ENCODE results near the gene PILRA. TPM values are rescaled to one million over a fixed set of nuclear protein-coding genes. Genes with fewer than 3 reads are reported as not detected.
"Not testable (repeated sequence)": the region's sequence is repeated elsewhere in the genome, so short reads cannot be mapped to it uniquely, and the experiment has no call there.

The PILRA gene
- total RNA-seq, 4 donors from 2014 or later: 3.3 to 20.6 (median 6.7) TPM

DNA sequence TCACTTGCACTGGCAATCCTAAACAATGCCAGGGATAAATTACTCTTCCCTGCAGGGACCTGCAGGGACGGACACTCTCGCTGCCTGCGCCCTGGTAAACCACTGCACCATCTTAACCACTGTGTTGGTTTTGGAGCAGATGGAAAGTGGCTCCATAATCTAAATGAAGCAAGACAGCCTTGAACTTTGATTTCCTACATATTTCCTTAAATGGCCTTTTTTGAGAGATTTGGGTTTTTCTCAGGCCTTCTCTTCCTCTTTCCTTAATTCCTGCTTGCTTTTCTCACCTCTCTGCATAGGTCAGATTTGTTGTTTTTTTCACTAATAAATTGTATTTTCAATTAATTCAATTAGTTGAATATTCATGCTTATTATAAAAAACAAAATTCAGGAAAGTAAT is 2.8 kb downstream of the PILRA start:
- Histone ChIP-seq H3K4me3 (no peak overlapping the region), H3K27me3 (no peaks in the 10 kb centered on the region), H3K4me1 (no peaks in the 10 kb centered on the region), H3K27ac (no peak overlapping the region), H3K9me3 (no peaks in the 10 kb centered on the region), H3K36me3 (no peaks in the 10 kb centered on the region)
- no peak for TF ChIP-seq POLR2A (IDR thresholded peaks at IDR 0.05)
- no peak for TF ChIP-seq CTCF (IDR thresholded peaks at IDR 0.05)
- no peak for DNase-seq
- intact Hi-C loops (cut with DNase I; ENCODE audit: low total_unique reads): no loop called here

GRCh38 chr7:100378114-100378755 is 4.9 kb downstream of the PILRA start:
- Histone ChIP-seq H3K36me3 (no peaks in the 10 kb centered on the region), H3K4me1 (no peaks in the 10 kb centered on the region), H3K4me3 (no peak overlapping the region), H3K27me3 (no peaks in the 10 kb centered on the region), H3K27ac (no peak overlapping the region), H3K9me3 (no peaks in the 10 kb centered on the region)
- no peak for TF ChIP-seq POLR2A (IDR thresholded peaks at IDR 0.05)
- TF ChIP-seq CTCF (IDR thresholded peaks at IDR 0.05): no peak
- intact Hi-C loops (cut with DNase I; ENCODE audit: low total_unique reads): no loop called here
- no peak for DNase-seq

- no peaks in the 10 kb centered on the region for H3K36me3 ChIP-seq
- no peaks in the 10 kb centered on the region for H3K27me3 ChIP-seq
- no peak overlapping the region for H3K4me3 ChIP-seq
- no peaks in the 10 kb centered on the region for H3K4me1 ChIP-seq
- TF ChIP-seq CTCF (IDR thresholded peaks at IDR 0.05): no peak
- TF ChIP-seq POLR2A (IDR thresholded peaks at IDR 0.05): no peak
- no peaks in the 10 kb centered on the region for H3K9me3 ChIP-seq
- intact Hi-C loops (cut with DNase I; ENCODE audit: low total_unique reads): no loop called here
- no peak overlapping the region for H3K27ac ChIP-seq
- DNase-seq: no peak
Measured at GRCh38 chr7:100380196-100380595, 6.9 kb downstream of the PILRA start.

- H3K27ac ChIP-seq; H3K9me3 ChIP-seq; H3K4me3 ChIP-seq; H3K36me3 ChIP-seq; H3K4me1 ChIP-seq; intact Hi-C loops (cut with DNase I; ENCODE audit: low total_unique reads); H3K27me3 ChIP-seq; DNase-seq: not testable (repeated sequence)
Measured at GRCh38 chr7:100381531-100382233, 8.4 kb downstream of the PILRA start.

GRCh38 chr7:100382234-100382853 is 9.1 kb downstream of the PILRA start:
- H3K27ac ChIP-seq; DNase-seq; H3K9me3 ChIP-seq; H3K27me3 ChIP-seq; intact Hi-C loops (cut with DNase I; ENCODE audit: low total_unique reads); H3K4me3 ChIP-seq; H3K4me1 ChIP-seq; H3K36me3 ChIP-seq: not testable (repeated sequence)

DNA sequence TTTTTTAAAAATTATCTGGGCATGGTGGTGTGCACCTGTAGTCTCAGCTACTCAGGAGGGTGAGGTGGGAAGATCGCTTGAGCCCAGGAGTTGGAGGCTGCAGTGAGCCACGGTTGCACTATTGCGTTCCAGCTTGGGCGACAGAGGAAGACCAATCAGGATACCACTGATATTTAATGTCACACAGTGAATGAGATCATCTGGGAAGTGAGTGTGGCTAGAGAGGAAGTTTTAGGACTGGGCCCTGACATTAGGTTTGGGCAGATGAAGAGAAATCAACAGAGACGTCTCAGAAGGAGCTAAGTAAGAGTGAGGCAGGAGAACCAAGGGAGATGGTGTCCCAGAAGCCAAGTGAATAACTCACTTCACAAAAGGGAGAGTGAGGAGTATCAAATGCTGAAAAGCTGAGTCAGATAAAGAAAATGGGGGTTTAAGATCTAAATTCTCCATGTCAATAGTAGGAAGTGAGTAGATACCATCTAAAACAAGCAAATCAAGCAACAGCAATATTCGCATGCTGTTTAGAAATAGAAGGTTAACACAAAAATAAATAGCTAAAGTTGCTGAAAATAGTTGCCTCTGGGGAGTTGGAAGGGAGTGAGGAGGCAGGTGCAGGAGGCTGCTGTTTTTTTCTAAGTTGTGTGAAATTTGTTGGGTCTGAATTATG is 11.5 kb downstream of the PILRA start:
- intact Hi-C loops (cut with DNase I; ENCODE audit: low total_unique reads): no loop called here

More for the DNA sequence above, 11.5 kb downstream of the PILRA start:
- TF ChIP-seq CTCF (IDR thresholded peaks at IDR 0.05): no peak
- TF ChIP-seq POLR2A (IDR thresholded peaks at IDR 0.05): no peak
- Histone ChIP-seq H3K27ac (no peak overlapping the region), H3K9me3 (no peaks in the 10 kb centered on the region), H3K27me3 (no peaks in the 10 kb centered on the region), H3K4me1 (no peaks in the 10 kb centered on the region), H3K36me3 (no peaks in the 10 kb centered on the region), H3K4me3 (no peak overlapping the region)
- no peak for DNase-seq

All from uterus (tissue), 4 donors.